Mesenchymal stem cell (in vitro differentiated cells and primary cell): ENCODE data around the gene POLA2.
A peak's percentile ranks its signal among the peaks of the same experiment; 100 is the strongest.

ENCODE experiments used
- DNase-seq: peaks from one replicate; pipeline ENCODE4 v3.0.0-alpha.2; 2013
- H2AFZ ChIP-seq: one replicate; pipeline ENCODE4 v1.6.1; 2013; ENCODE audit warnings: low read depth, mild to moderate bottlenecking, control low read depth, inconsistent platforms, low read length, moderate library complexity
- H2AK5ac ChIP-seq: 2 replicates; pipeline ENCODE4 v1.6.1; 2013; ENCODE audit warnings: low read length, moderate library complexity, mild to moderate bottlenecking, inconsistent platforms; ENCODE audit not compliant: severe bottlenecking
- H2BK120ac ChIP-seq: one replicate; pipeline ENCODE4 v1.6.1; 2013; ENCODE audit warnings: low read depth, mild to moderate bottlenecking, inconsistent platforms, low read length, moderate library complexity
- H2BK12ac ChIP-seq, 2 experiments: one replicate each; pipeline ENCODE4 v1.6.1; 2013; ENCODE audit warnings: inconsistent platforms in 2 of 2, low read length in 2 of 2, mild to moderate bottlenecking in 2 of 2, moderate library complexity in 2 of 2, control low read depth in 1 of 2
- H2BK15ac ChIP-seq: one replicate; pipeline ENCODE4 v1.6.1; 2013; ENCODE audit warnings: mild to moderate bottlenecking, low read depth, inconsistent platforms; ENCODE audit not compliant: poor library complexity, severe bottlenecking
- H2BK5ac ChIP-seq: 2 replicates; pipeline ENCODE4 v1.6.1; 2013; ENCODE audit warnings: low read depth, mild to moderate bottlenecking, low read length, control low read depth, inconsistent platforms; ENCODE audit not compliant: poor library complexity, severe bottlenecking
- H3K14ac ChIP-seq, 2 experiments: one replicate each; pipeline ENCODE4 v1.6.1; 2013; ENCODE audit warnings: inconsistent platforms in 2 of 2, low read length in 2 of 2, control low read depth in 1 of 2, mild to moderate bottlenecking in 1 of 2, moderate library complexity in 1 of 2
- H3K18ac ChIP-seq, 2 experiments: one replicate each; pipeline ENCODE4 v1.6.1; 2013; ENCODE audit warnings: inconsistent platforms in 2 of 2, low read length in 2 of 2, control low read depth in 1 of 2, low read depth in 1 of 2, mild to moderate bottlenecking in 1 of 2
- H3K23ac ChIP-seq, 2 experiments: one replicate each; pipeline ENCODE4 v1.6.1; 2013; ENCODE audit warnings: inconsistent platforms in 2 of 2, low read length in 2 of 2, mild to moderate bottlenecking in 2 of 2, moderate library complexity in 2 of 2, control low read depth in 1 of 2
- H3K27ac ChIP-seq: 2 replicates; pipeline ENCODE4 v1.5.1; 2013; ENCODE audit warnings: mild to moderate bottlenecking, moderate library complexity, low read length, control low read depth, inconsistent platforms; ENCODE audit not compliant: poor library complexity, severe bottlenecking
- H3K27me3 ChIP-seq, 2 experiments: 2 replicates each; pipeline versions ENCODE4 v1.6.1 to v1.7.0; 2013; ENCODE audit warnings: low read length in 2 of 2, mild to moderate bottlenecking in 2 of 2, moderate library complexity in 2 of 2, control low read depth in 1 of 2, inconsistent platforms in 1 of 2; ENCODE audit not compliant: control insufficient read depth in 1 of 2, insufficient read depth in 1 of 2
- H3K36me3 ChIP-seq, 2 experiments: 2 replicates each; pipeline versions ENCODE4 v1.6.1 to v1.7.0; 2013; ENCODE audit warnings: low read length in 2 of 2, control low read depth in 1 of 2, inconsistent platforms in 1 of 2, low read depth in 1 of 2, mild to moderate bottlenecking in 1 of 2; ENCODE audit not compliant: insufficient read depth in 2 of 2, control insufficient read depth in 1 of 2
- H3K4ac ChIP-seq, 2 experiments: one replicate each; pipeline ENCODE4 v1.6.1; 2013; ENCODE audit warnings: inconsistent platforms in 2 of 2, low read length in 2 of 2, mild to moderate bottlenecking in 2 of 2, moderate library complexity in 2 of 2, control low read depth in 1 of 2, low read depth in 1 of 2
- H3K4me1 ChIP-seq: 2 replicates; pipeline ENCODE4 v1.6.1; 2013; ENCODE audit warnings: low read depth, low read length, control low read depth; ENCODE audit not compliant: control insufficient read depth, insufficient read depth
- H3K4me2 ChIP-seq: 2 replicates; pipeline ENCODE4 v1.6.1; 2013; ENCODE audit warnings: low read length, mild to moderate bottlenecking, inconsistent platforms; ENCODE audit not compliant: poor library complexity, severe bottlenecking
- H3K4me3 ChIP-seq, 2 experiments: 2 replicates each; pipeline versions ENCODE4 v1.5.1 to v1.7.0; 2013; ENCODE audit warnings: low read length in 2 of 2, mild to moderate bottlenecking in 2 of 2, control low read depth in 1 of 2, low read depth in 1 of 2; ENCODE audit not compliant: insufficient read depth in 1 of 2
- H3K79me1 ChIP-seq: replicated peaks from 2 replicates; pipeline ENCODE4 v1.6.1; 2013; ENCODE audit warnings: mild to moderate bottlenecking, control low read depth, low read length, inconsistent platforms; ENCODE audit not compliant: poor library complexity, severe bottlenecking
- H3K9ac ChIP-seq: 2 replicates; pipeline ENCODE4 v1.7.0; 2013; ENCODE audit warnings: mild to moderate bottlenecking, low read length, moderate library complexity
- H3K9me3 ChIP-seq: 2 replicates; pipeline ENCODE4 v1.7.0; 2013; ENCODE audit warnings: mild to moderate bottlenecking, low read length; ENCODE audit not compliant: control insufficient read depth
- H4K8ac ChIP-seq: one replicate; pipeline ENCODE4 v1.6.1; 2013; ENCODE audit warnings: inconsistent platforms, mild to moderate bottlenecking, low read length, moderate library complexity
- H4K91ac ChIP-seq: one replicate; pipeline ENCODE4 v1.6.1; 2013; ENCODE audit warnings: mild to moderate bottlenecking, low read length, inconsistent platforms
- WGBS: methylation state at CpG from one replicate; pipeline ENCODE4 v1.1.7; 2013; ENCODE audit warnings: mixed read lengths; 5-methylcytosine and 5-hydroxymethylcytosine counted together

The POLA2 gene

DNA sequence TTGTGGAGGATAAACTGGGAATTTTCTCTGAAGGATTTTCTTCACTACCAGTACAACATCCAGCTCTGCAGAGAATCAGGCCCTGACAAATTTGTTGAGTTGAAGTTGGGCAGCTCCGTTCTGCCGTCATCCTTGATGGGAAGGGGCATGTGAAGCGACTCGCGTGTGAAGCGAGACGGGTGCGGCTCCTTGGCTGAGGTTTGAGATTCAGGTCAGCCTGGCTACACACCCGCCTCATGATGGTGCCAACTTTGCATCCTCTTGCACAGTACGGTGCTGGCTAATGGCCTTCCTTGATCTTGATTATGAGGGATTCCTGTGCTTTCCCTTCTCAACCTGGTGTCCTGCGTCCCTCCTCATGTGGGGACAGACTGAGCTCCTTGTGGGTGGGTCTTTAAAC lies 33.2 kb downstream of the POLA2 start:
- H3K36me3 ChIP-seq: peaks cover 28 to 32% of the 10 kb centered on the region in 2 experiments
- WGBS: 97% methylated on average over 11 of the region's 11 CpGs

DNA sequence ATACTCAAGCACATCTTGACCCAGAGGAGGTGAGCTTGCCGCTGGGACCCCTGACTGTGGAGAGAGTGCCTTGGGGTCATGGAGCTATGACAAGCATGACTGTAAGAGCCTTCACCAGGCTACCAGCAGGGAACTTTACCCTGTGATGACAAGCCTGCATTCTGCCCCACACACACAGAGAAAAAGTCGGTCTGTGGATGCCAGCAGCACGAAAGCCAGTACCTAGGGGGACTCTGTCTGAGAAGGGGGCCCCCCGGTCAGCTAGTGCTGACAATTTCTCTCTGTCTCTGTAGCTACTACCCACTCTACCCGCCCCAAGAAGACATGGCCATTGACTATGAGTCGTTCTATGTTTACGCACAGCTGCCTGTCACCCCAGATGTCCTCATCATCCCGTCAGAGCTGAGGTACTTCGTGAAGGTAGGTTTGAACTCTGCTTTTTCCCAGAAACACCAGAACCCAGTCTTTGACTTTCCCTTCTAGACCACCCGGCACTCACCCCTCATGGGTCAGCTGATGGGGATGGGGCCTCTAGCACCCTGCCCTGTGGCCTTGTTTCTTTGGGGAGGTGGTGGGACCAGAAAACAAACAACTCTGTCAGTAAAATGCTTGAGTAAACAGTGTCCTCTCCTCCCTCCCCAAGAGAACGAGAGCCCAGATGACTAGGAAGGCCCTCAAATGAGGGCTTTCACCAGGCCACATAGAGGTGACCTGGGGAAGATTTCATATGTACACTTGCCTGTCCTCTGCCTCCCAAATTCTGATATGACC lies 34.0 kb downstream of the POLA2 start:
- peak overlapping the region; percentile 10 for H2AK5ac ChIP-seq
- peak overlapping the region; percentile 10 to 42 for H3K18ac ChIP-seq
- H3K14ac ChIP-seq: no peak overlapping the region
- peak overlapping the region; percentile 86 for H2BK15ac ChIP-seq
- 91% methylated on average over 9 of the region's 11 CpGs for WGBS
- no peaks in the 10 kb centered on the region for H3K9me3 ChIP-seq
- H2BK5ac ChIP-seq: no peak overlapping the region
- no peak overlapping the region for H3K4me2 ChIP-seq
- no peak for DNase-seq
- H4K91ac ChIP-seq: peak overlapping the region; percentile 37
- H2BK120ac ChIP-seq: no peak overlapping the region
- no peaks in the 10 kb centered on the region for H3K27me3 ChIP-seq
- peaks cover 28 to 32% of the 10 kb centered on the region in 2 experiments for H3K36me3 ChIP-seq
- peak overlapping the region in 1 of 2 experiments; percentile 25 for H2BK12ac ChIP-seq
- H3K4me3 ChIP-seq: no peak overlapping the region
- H3K4ac ChIP-seq: peak overlapping the region in 1 of 2 experiments; percentile 40
- H3K9ac ChIP-seq: peak overlapping the region; percentile 17
- no peak overlapping the region for H3K27ac ChIP-seq
- peaks cover 31% of the 10 kb centered on the region for H3K4me1 ChIP-seq
- H3K79me1 ChIP-seq: peaks cover 3% of the 10 kb centered on the region
- H4K8ac ChIP-seq: no peak overlapping the region
- no peak overlapping the region for H2AFZ ChIP-seq
- H3K23ac ChIP-seq: no peak overlapping the region

More for the DNA sequence above, 33.2 kb downstream of the POLA2 start:
- H3K9me3 ChIP-seq: no peaks in the 10 kb centered on the region
- no peaks in the 10 kb centered on the region for H3K27me3 ChIP-seq
- H2BK5ac ChIP-seq: no peak overlapping the region
- H3K4me3 ChIP-seq: no peak overlapping the region
- H3K18ac ChIP-seq: no peak overlapping the region
- H4K8ac ChIP-seq: no peak overlapping the region
- no peak overlapping the region for H2BK120ac ChIP-seq
- no peak overlapping the region for H3K23ac ChIP-seq
- peaks cover 3% of the 10 kb centered on the region for H3K79me1 ChIP-seq
- H3K14ac ChIP-seq: no peak overlapping the region
- H2BK12ac ChIP-seq: no peak overlapping the region
- H4K91ac ChIP-seq: no peak overlapping the region
- no peak overlapping the region for H3K4me2 ChIP-seq
- no peak overlapping the region for H2AK5ac ChIP-seq
- H2AFZ ChIP-seq: no peak overlapping the region
- peaks cover 32% of the 10 kb centered on the region for H3K4me1 ChIP-seq
- no peak overlapping the region for H3K27ac ChIP-seq
- no peak overlapping the region for H2BK15ac ChIP-seq
- DNase-seq: no peak
- H3K4ac ChIP-seq: no peak overlapping the region
- no peak overlapping the region for H3K9ac ChIP-seq

DNA sequence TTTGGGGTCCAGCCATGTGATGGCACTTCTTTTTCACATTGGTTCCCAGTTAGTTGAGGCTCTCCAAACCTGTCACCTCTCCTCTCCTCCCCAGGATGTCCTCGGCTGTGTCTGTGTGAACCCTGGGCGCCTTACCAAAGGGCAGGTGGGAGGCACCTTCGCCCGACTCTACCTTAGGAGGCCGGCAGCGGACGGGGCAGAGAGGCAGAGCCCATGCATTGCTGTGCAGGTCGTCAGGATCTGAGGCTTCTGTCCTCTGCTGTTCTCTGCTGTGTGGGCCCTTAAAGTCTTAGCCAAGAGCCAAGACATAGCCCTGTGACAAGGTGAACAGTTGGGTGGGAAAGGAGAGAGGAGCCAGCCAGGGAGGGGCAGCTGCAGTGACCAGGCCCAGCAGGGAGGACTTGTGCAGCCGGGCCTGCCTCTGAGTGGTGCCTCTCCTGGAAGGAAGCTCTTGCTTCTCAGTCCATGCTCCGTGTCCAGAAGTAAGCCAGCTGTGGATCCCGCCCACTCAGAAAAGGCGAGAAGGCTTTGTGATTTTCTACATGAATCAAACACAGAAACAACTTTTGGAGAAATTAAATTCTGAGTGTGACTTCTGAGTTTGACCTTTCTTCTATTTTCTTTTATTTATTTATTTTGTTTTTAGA lies 35.4 kb downstream of the POLA2 start:
- Histone ChIP-seq H2BK12ac (peak overlapping the region in 1 of 2 experiments; percentile 59), H2AFZ (no peak overlapping the region), H3K4me3 (no peak overlapping the region), H3K9ac (peak overlapping the region; percentile 63), H3K4me1 (peaks cover 34% of the 10 kb centered on the region), H2BK5ac (no peak overlapping the region), H3K27ac (no peak overlapping the region), H3K18ac (peak overlapping the region; percentile 24 to 67), H3K27me3 (no peaks in the 10 kb centered on the region), H3K79me1 (peaks cover 3% of the 10 kb centered on the region), H3K4ac (no peak overlapping the region), H4K91ac (peak overlapping the region; percentile 73), H3K9me3 (no peaks in the 10 kb centered on the region), H3K14ac (no peak overlapping the region), H3K4me2 (no peak overlapping the region), H3K23ac (peak overlapping the region in 1 of 2 experiments; percentile 2), H3K36me3 (peaks cover 28 to 32% of the 10 kb centered on the region in 2 experiments), H2BK120ac (no peak overlapping the region), H2AK5ac (no peak overlapping the region), H4K8ac (no peak overlapping the region), H2BK15ac (peak overlapping the region; percentile 67)
- no peak for DNase-seq
- WGBS: 94% methylated on average over 10 of the region's 12 CpGs

DNA sequence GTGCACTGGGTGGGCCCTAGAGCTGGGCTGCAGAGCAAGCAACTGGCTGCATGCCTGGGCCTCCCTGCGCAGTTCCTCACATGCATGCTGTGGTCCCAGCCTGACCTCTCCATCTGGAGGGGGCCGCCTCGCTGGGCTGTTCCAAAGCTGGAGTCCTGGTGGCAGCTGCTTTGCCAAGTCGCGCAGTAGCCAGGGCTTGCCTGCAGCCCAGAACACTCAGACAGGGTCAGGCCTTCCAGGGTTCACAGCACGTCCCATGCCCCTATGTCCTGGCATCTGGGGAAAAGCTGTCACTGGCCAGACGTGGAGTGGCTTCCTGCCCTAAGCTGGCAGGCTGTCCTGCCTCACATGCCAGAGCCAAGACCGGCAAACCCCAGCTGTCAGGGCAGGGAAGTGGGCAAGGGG lies 36.4 kb downstream of the POLA2 start:
- no peak overlapping the region for H2BK120ac ChIP-seq
- H4K91ac ChIP-seq: peak overlapping the region; percentile 93
- H3K9me3 ChIP-seq: no peaks in the 10 kb centered on the region
- peak overlapping the region; percentile 29 to 92 for H2BK12ac ChIP-seq
- H3K14ac ChIP-seq: peak overlapping the region in 1 of 2 experiments; percentile 19
- 67% methylated on average over 8 of the region's 8 CpGs for WGBS
- H2BK15ac ChIP-seq: no peak overlapping the region
- DNase-seq: peak; percentile 71
- H2AK5ac ChIP-seq: peak overlapping the region; percentile 36
- H4K8ac ChIP-seq: peak overlapping the region; percentile 73
- H2AFZ ChIP-seq: no peak overlapping the region
- H3K27ac ChIP-seq: peak overlapping the region; percentile 25
- peaks cover 3% of the 10 kb centered on the region for H3K79me1 ChIP-seq
- no peak overlapping the region for H2BK5ac ChIP-seq
- H3K4me3 ChIP-seq: peak overlapping the region in 1 of 2 experiments; percentile 54
- H3K27me3 ChIP-seq: no peaks in the 10 kb centered on the region
- peaks cover 28 to 32% of the 10 kb centered on the region in 2 experiments for H3K36me3 ChIP-seq
- H3K4me1 ChIP-seq: peaks cover 34% of the 10 kb centered on the region
- H3K4me2 ChIP-seq: no peak overlapping the region
- peak overlapping the region in 1 of 2 experiments; percentile 14 for H3K23ac ChIP-seq
- peak overlapping the region; percentile 23 to 75 for H3K18ac ChIP-seq
- peak overlapping the region; percentile 82 for H3K9ac ChIP-seq
- peak overlapping the region; percentile 49 to 54 for H3K4ac ChIP-seq
